NCI-H1930 (cell line): ENCODE measurements around the gene DNASE1.

Source experiments
- DNase-seq, 2 experiments: peaks; one replicate each; lab custom pipeline; 2025; lab: John Stamatoyannopoulos, UW

DNASE1 gene

GRCh38 chr16:3664187-3664896 lies 9.9 kb downstream of the DNASE1 start:
- DNase-seq, result no peak

GRCh38 chr16:3665508-3665907 lies 11.0 kb downstream of the DNASE1 start:
- no peak for DNase-seq

- no peak for DNase-seq
These were observed 14.1 kb downstream of the DNASE1 start for GRCh38 chr16:3668626-3669025.

GRCh38 chr16:3669082-3669481 lies 14.6 kb downstream of the DNASE1 start:
- DNase-seq, result no peak

GRCh38 chr16:3670711-3671110 lies 16.2 kb downstream of the DNASE1 start:
- DNase-seq, result no peak

GRCh38 chr16:3671424-3671823 lies 16.9 kb downstream of the DNASE1 start:
- no peak for DNase-seq

- no peak for DNase-seq
These were observed 18.1 kb downstream of the DNASE1 start for GRCh38 chr16:3672571-3673041.

GRCh38 chr16:3673201-3673600 lies 18.7 kb downstream of the DNASE1 start:
- no peak for DNase-seq

GRCh38 chr16:3673676-3674377 lies 19.3 kb downstream of the DNASE1 start:
- no peak for DNase-seq

- no peak for DNase-seq
These were observed 20.2 kb downstream of the DNASE1 start for GRCh38 chr16:3674513-3675295.

GRCh38 chr16:3675601-3676130 lies 21.2 kb downstream of the DNASE1 start:
- no peak for DNase-seq

GRCh38 chr16:3677994-3678393 lies 23.5 kb downstream of the DNASE1 start:
- DNase-seq, result no peak

GRCh38 chr16:3681206-3681605 lies 26.7 kb downstream of the DNASE1 start:
- no peak for DNase-seq

- DNase-seq, result no peak
These were observed 32.5 kb downstream of the DNASE1 start for GRCh38 chr16:3687021-3687420.

GRCh38 chr16:3687792-3688191 lies 33.3 kb downstream of the DNASE1 start:
- DNase-seq, result no peak

GRCh38 chr16:3689731-3690130 lies 35.2 kb downstream of the DNASE1 start:
- no peak for DNase-seq

GRCh38 chr16:3690470-3690928 lies 36.0 kb downstream of the DNASE1 start:
- peak; percentile 25 to 59 for DNase-seq

GRCh38 chr16:3690980-3691720 lies 36.7 kb downstream of the DNASE1 start:
- no peak for DNase-seq

- DNase-seq, result no peak
These were observed 37.3 kb downstream of the DNASE1 start for GRCh38 chr16:3691761-3692160.

GRCh38 chr16:3694051-3694450 lies 39.6 kb downstream of the DNASE1 start:
- DNase-seq, result no peak

GRCh38 chr16:3695610-3696369 lies 41.3 kb downstream of the DNASE1 start:
- DNase-seq, result no peak
